HepG2 (cell line): ENCODE data around the gene RCC2. TPM values are rescaled to one million over a fixed set of nuclear protein-coding genes. Genes with fewer than 3 reads are reported as not detected.

Source experiments
- ATF7-NPFF ChIP-seq: sonication (generic); formaldehyde crosslinking; IDR thresholded peaks from 2 replicates; pipeline ENCODE4 v1.8.1; 2023; ENCODE audit warnings: mild to moderate bottlenecking, low read depth, missing genetic modification reagents, moderate library complexity
- ATRX ChIP-seq: sonication (generic); formaldehyde crosslinking; IDR thresholded peaks from 2 replicates; pipeline ENCODE4 v1.4.0; 2020; ENCODE audit warnings: missing genetic modification reagents, borderline replicate concordance
- ESRRA ChIP-seq: sonication (generic); formaldehyde crosslinking; IDR thresholded peaks from 2 replicates; pipeline ENCODE4 v1.5.1; 2020; ENCODE audit warnings: mild to moderate bottlenecking, low read depth, missing genetic modification reagents
- HDAC1 ChIP-seq: sonication (generic); formaldehyde crosslinking; IDR thresholded peaks from 2 replicates; pipeline ENCODE4 v1.5.1; 2020; ENCODE audit warnings: mild to moderate bottlenecking, missing genetic modification reagents
- IKZF1 ChIP-seq: fragments of 450-650 bp; IDR thresholded peaks from 2 replicates; pipeline ENCODE4 v1.7.1; 2016
- ISL2 ChIP-seq: sonication (generic); formaldehyde crosslinking; IDR thresholded peaks from 2 replicates; pipeline ENCODE4 v1.5.0; 2020; ENCODE audit warnings: missing genetic modification reagents
- POLR2AphosphoS5 ChIP-seq: IDR thresholded peaks from 2 replicates; pipeline ENCODE4 v1.6.1; 2012; ENCODE audit warnings: low read depth, low read length
- RBM39 ChIP-seq: fragments of 200-400 bp; formaldehyde crosslinking; IDR thresholded peaks from one replicate; pipeline ENCODE4 v1.6.1; 2018; ENCODE audit warnings: antibody characterized with exemption, mild to moderate bottlenecking, low read depth, low read length; ENCODE audit not compliant: poor library complexity, severe bottlenecking
- SIX4 ChIP-seq: sonication (generic); formaldehyde crosslinking; IDR thresholded peaks from 2 replicates; pipeline ENCODE4 v1.4.0; 2020; ENCODE audit warnings: missing genetic modification reagents
- THAP7 ChIP-seq: sonication (generic); formaldehyde crosslinking; IDR thresholded peaks from 2 replicates; pipeline ENCODE4 v1.8.1; 2023; ENCODE audit warnings: mild to moderate bottlenecking, missing genetic modification reagents
- THAP9 ChIP-seq: sonication (generic); formaldehyde crosslinking; IDR thresholded peaks from 2 replicates; pipeline ENCODE4; 2020; ENCODE audit warnings: missing genetic modification reagents, mild to moderate bottlenecking, borderline replicate concordance
- TIGD3 ChIP-seq: sonication (generic); formaldehyde crosslinking; IDR thresholded peaks from 2 replicates; pipeline ENCODE4 v1.5.1; 2020; ENCODE audit warnings: mild to moderate bottlenecking, missing genetic modification reagents, borderline replicate concordance
- ZFP41 ChIP-seq: sonication (generic); formaldehyde crosslinking; IDR thresholded peaks from 2 replicates; pipeline ENCODE4 v1.4.0; 2020; ENCODE audit warnings: mild to moderate bottlenecking, missing genetic modification reagents, borderline replicate concordance
- ZFX ChIP-seq: sonication (generic); formaldehyde crosslinking; IDR thresholded peaks from 2 replicates; pipeline ENCODE4 v1.4.0; 2020; ENCODE audit warnings: mild to moderate bottlenecking, low read depth, missing genetic modification reagents, moderate library complexity
- ZMYM4 ChIP-seq: sonication (generic); formaldehyde crosslinking; IDR thresholded peaks from 2 replicates; pipeline ENCODE4 v1.8.1; 2023; ENCODE audit warnings: mild to moderate bottlenecking, missing genetic modification reagents
- ZNF225 ChIP-seq: sonication (generic); formaldehyde crosslinking; IDR thresholded peaks from 2 replicates; pipeline ENCODE4 v1.4.0; 2020; ENCODE audit warnings: mild to moderate bottlenecking, missing genetic modification reagents
- ZNF556 ChIP-seq: sonication (generic); formaldehyde crosslinking; IDR thresholded peaks from 2 replicates; pipeline ENCODE4 v1.4.0; 2020; ENCODE audit warnings: mild to moderate bottlenecking, missing genetic modification reagents, borderline replicate concordance
- ZNF574 ChIP-seq: sonication (generic); formaldehyde crosslinking; IDR thresholded peaks from 2 replicates; pipeline ENCODE4 v1.4.0; 2020; ENCODE audit warnings: missing genetic modification reagents
- ZNF629 ChIP-seq: sonication (generic); formaldehyde crosslinking; conservative IDR thresholded peaks from 2 replicates; pipeline ENCODE4 v1.5.0; 2020; ENCODE audit warnings: missing genetic modification reagents
- polyA plus RNA-seq, 8 experiments: library from polyadenylated mRNA; depleted of rRNA in 3 of 8; stranded (reverse) in 7 of 8; unstranded in 1 of 8; fragments of >200 nt; fragmentation: Illumina TruSeq in 4 of 8; extraction: Trizol in 4 of 8; gene quantifications; 2 replicates each; pipeline versions ENCODE4 v1.2.1 to v1.2.3, GENCODE V29; 2011 to 2016; ENCODE audit warnings: low read depth in 4 of 8, missing spikeins in 1 of 8, mixed read lengths in 1 of 8; ENCODE audit not compliant: insufficient read depth in 1 of 8
- total RNA-seq, 5 experiments: library from RNA; depleted of rRNA; stranded (reverse); fragments of >200 nt; fragmentation: Illumina TruSeq; extraction: Trizol; gene quantifications; 2 replicates each; pipeline ENCODE4 v1.2.3, GENCODE V29; 2016; ENCODE audit warnings: low read depth in 1 of 5

Gene RCC2
- total and polyA plus RNA-seq, 2 of the 13 experiments (the other 11 are each of a cell fraction or from before 2014, with no cell fraction given): 20.5 to 55.8 TPM

GRCh38 chr1:17405898-17406759, 33.3 kb downstream of the RCC2 start (continued):
- TF ChIP-seq TIGD3 (CRISPR knock-in tag) (no peak), THAP9 (CRISPR knock-in tag) (peak; percentile 58; the same call in 1 of the 2 replicates), ZFP41 (CRISPR knock-in tag) (no peak), IKZF1 (no peak), ZNF556 (CRISPR knock-in tag) (peak; percentile 84; the same call in 1 of the 2 replicates), ISL2 (CRISPR knock-in tag) (no peak), ATRX (no peak), RBM39 (no peak), ESRRA (CRISPR knock-in tag) (peak; percentile 79), ZNF629 (CRISPR knock-in tag) (peak; percentile 55; the same call in 1 of the 2 replicates), SIX4 (CRISPR knock-in tag) (no peak), THAP7 (CRISPR knock-in tag) (no peak), ZFX (peak; percentile 49; the same call in 1 of the 2 replicates), POLR2AphosphoS5 (peak; percentile 14; the same call in 1 of the 2 replicates), HDAC1 (0 out of 2 replicates have a peak, but pooled peaks have one; percentile 45), ATF7-NPFF (CRISPR knock-in tag) (0 out of 2 replicates have a peak, but pooled peaks have one; percentile 30), ZNF225 (0 out of 2 replicates have a peak, but pooled peaks have one; percentile 40), ZNF574 (CRISPR knock-in tag) (peak; percentile 93), ZMYM4 (CRISPR knock-in tag) (no peak)
